Measurements from ENCODE around the gene AMER3. TPM values are rescaled to one million over a fixed set of nuclear protein-coding genes. Genes with fewer than 3 reads are reported as not detected.
"Not testable (repeated sequence)": the region's sequence is repeated elsewhere in the genome, so short reads cannot be mapped to it uniquely, and the experiment has no call there.

AMER3 gene
- total and polyA plus RNA-seq, 10 of the 15 experiments (the other 5 are each of a cell fraction or from before 2014, with no cell fraction given): not detected

DNA sequence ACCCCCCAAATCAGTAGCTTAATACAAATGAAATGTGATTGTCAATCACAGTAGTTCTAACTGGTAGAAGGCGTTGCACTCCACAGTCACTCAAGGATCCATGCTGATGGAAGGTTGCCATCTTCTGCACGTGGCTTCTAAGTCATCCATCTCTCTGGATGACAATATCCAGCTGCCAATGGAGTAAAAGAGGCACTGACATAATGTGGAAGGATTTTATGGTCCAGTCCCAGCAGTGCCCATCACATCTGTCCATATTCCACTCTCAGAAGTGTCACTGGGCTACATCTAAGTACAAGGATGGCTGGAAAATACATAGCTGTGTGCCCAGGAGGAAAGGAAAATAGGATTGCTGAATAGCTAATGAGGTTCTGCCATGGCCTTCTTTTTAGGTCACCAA is 40.5 kb upstream of the AMER3 start:
- H3K36me3 ChIP-seq (ENCODE audit: control insufficient read depth in 2 of 2, insufficient read depth in 2 of 2, low read length in 1 of 2); FAIRE-seq; intact Hi-C loops (cut with micrococcal nuclease; ENCODE audit: unreplicated experiment); ATAC-seq; H3K9me3 ChIP-seq (replicated peaks; ENCODE audit: control insufficient read depth, insufficient read depth, low read length); H3K4me3 ChIP-seq; BruUV-seq (replicated peaks); H3K4me2 ChIP-seq (ENCODE audit: control insufficient read depth, insufficient read depth); H3K4me1 ChIP-seq (ENCODE audit: control insufficient read depth, insufficient read depth, low read length); H3K9ac ChIP-seq (ENCODE audit: control insufficient read depth, insufficient read depth, low read length); SMC1A ChIA-PET (ENCODE audit: uncharacterized antibody, unreplicated experiment); POLR2A ChIA-PET; DNase-seq (ENCODE audit: low read depth, low spot score); in situ Hi-C loops (cut with MboI); CTCF ChIA-PET; H3K27ac ChIP-seq (ENCODE audit: control insufficient read depth, insufficient read depth); H2AFZ ChIP-seq (ENCODE audit: control insufficient read depth, low read depth, low read length); H3K79me2 ChIP-seq (ENCODE audit: control insufficient read depth, insufficient read depth, low read length); H4K20me1 ChIP-seq (ENCODE audit: control insufficient read depth, insufficient read depth); RAD21 ChIA-PET (ENCODE audit: unreplicated experiment); H3K27me3 ChIP-seq (replicated peaks in 1 of 2; ENCODE audit: control insufficient read depth in 2 of 2, insufficient read depth in 2 of 2, low read length in 1 of 2): not testable (repeated sequence)
- no CpG with 5 or more reads among the region's 2 CpGs for WGBS (ENCODE audit: insufficient coverage, insufficient replicate concordance, low lambda C conversion rate, missing lambda C conversion rate)

- RAD21 ChIA-PET (ENCODE audit: unreplicated experiment): no interaction called here
- WGBS (ENCODE audit: insufficient coverage, insufficient replicate concordance, low lambda C conversion rate, missing lambda C conversion rate): 52% methylated on average over 8 of the region's 8 CpGs
- in situ Hi-C loops (cut with MboI): no loop called here
- H3K4me2 ChIP-seq (ENCODE audit: control insufficient read depth, insufficient read depth): no peak overlapping the region
- no peaks in the 10 kb centered on the region for H3K36me3 ChIP-seq (ENCODE audit: control insufficient read depth in 2 of 2, insufficient read depth in 2 of 2, low read length in 1 of 2)
- no peaks in the 10 kb centered on the region for H3K4me1 ChIP-seq (ENCODE audit: control insufficient read depth, insufficient read depth, low read length)
- SMC1A ChIA-PET (ENCODE audit: uncharacterized antibody, unreplicated experiment): no interaction called here
- FAIRE-seq (no peak), DNase-seq (ENCODE audit: low read depth, low spot score) (no peak), ATAC-seq (no peak)
- H3K27ac ChIP-seq (ENCODE audit: control insufficient read depth, insufficient read depth): no peak overlapping the region
- TF ChIP-seq POLR2AphosphoS5 (IDR thresholded peaks at IDR 0.05; ENCODE audit: low read length) (no peak), ZNF217 (IDR thresholded peaks at IDR 0.05) (no peak), CHD2 (IDR thresholded peaks at IDR 0.05; ENCODE audit: borderline replicate concordance, low read depth, low read length) (no peak), GATAD2B (conservative IDR thresholded peaks at IDR 0.05; ENCODE audit: low read depth) (no peak)
- BruUV-seq (replicated peaks): no TSS peak
- CTCF ChIA-PET: no interaction called here
- no peaks in the 10 kb centered on the region for H3K79me2 ChIP-seq (ENCODE audit: control insufficient read depth, insufficient read depth, low read length)
- no peak overlapping the region for H3K9ac ChIP-seq (ENCODE audit: control insufficient read depth, insufficient read depth, low read length)
- H2AFZ ChIP-seq (ENCODE audit: control insufficient read depth, low read depth, low read length): no peak overlapping the region
- H3K4me3 ChIP-seq: no peak overlapping the region
- POLR2A ChIA-PET: no interaction called here
- no peaks in the 10 kb centered on the region; a peak in 1 of 4 replicates for H3K27me3 ChIP-seq (replicated peaks in 1 of 2; ENCODE audit: control insufficient read depth in 2 of 2, insufficient read depth in 2 of 2, low read length in 1 of 2)
- intact Hi-C loops (cut with micrococcal nuclease; ENCODE audit: unreplicated experiment): no loop called here
- H4K20me1 ChIP-seq (ENCODE audit: control insufficient read depth, insufficient read depth): no peaks in the 10 kb centered on the region
- no peaks in the 10 kb centered on the region; the same call in 2 of the 3 replicates for H3K9me3 ChIP-seq (replicated peaks; ENCODE audit: control insufficient read depth, insufficient read depth, low read length)
Measured at GRCh38 chr2:130720036-130720435, 35.3 kb upstream of the AMER3 start.
